ENCODE measurements around the gene CCER1.
"Not testable (repeated sequence)": the region's sequence is repeated elsewhere in the genome, so short reads cannot be mapped to it uniquely, and the experiment has no call there.

The CCER1 gene, protein sequence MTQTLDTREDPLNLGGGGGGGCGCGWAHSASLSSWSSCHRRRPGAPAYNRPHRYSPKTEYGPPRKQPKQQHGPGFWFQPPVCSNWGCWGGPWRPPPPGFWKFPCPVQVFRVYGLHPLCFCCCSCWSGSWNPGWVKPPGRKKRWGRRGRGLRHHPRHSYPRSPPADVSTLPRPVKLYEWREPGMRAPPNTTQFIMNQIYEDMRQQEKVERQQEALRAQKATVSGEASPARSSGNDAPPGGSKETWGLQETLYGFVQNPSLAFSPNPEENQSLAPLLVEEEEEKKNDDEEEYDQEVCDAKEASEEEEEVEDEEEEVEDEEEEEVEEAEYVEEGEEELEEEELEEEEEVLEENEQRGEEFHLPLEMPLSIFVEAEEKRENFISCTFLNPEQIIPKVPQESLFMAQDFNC

DNA sequence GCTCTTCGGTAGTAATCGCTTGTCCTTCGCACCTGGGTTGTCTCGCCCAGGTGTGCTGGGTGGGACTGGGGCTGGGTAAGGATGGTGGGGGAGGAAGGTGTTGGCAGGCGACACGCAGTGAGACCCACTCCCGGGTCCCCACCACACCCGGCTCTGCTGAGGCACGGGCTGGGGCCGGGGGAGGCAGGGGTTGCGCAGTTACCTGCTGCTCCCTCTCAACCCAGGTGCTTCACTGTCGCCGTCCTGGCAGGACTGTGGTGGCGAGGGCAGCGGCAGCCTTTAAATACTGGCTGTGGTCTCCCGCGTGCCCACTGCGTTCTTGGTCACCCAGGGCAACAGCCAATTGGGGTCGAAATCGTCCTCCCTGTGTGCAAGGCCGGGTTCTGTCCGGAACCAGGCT is at the start of gene CCER1:
Gene CCER1, minus strand, starts transcription at position 256 of the 400 bp plus-strand sequence. CDS start 434 bp downstream, outside the sequence.
- H3K4me3 Mint-ChIP-seq = no peak within 1 kb of the TSS

DNA sequence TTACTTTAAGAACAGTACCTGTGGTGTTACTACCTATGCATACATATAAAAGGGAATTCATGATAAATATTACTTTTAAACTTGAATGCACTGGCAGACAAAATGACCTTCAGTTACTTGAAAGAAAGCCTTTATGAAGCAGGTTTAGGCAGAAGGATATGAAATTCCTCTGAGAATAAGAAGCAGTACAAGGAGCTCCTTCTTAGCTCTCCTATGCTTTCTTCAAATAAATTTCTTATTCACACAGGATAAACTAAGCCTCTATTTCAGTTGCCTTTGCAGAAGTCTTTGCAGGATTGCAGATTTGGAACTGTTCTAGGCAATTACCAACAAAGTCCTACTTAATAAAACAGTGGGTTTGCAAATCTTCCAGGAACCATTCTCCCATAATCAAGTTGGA is 48.8 kb upstream of the CCER1 start:
- DNase-seq = no peak
- no peaks in the 10 kb centered on the region for H3K27me3 Mint-ChIP-seq
- H3K4me3 Mint-ChIP-seq = no peak overlapping the region
- no peaks in the 10 kb centered on the region for H3K9me3 Mint-ChIP-seq
- H3K36me3 Mint-ChIP-seq (ENCODE audit: low read depth) = no peaks in the 10 kb centered on the region
- peaks cover 12% of the 10 kb centered on the region for H3K4me1 Mint-ChIP-seq (ENCODE audit: low read depth)
- H3K27ac Mint-ChIP-seq = no peak overlapping the region

More for the DNA sequence above, at the start of gene CCER1:
- no peaks in the 10 kb centered on the region for H3K27me3 Mint-ChIP-seq
- H3K36me3 Mint-ChIP-seq (ENCODE audit: low read depth) = no peaks in the 10 kb centered on the region
- no peak within 1 kb of the TSS for H3K27ac Mint-ChIP-seq
- no peaks in the 10 kb centered on the region for H3K4me1 Mint-ChIP-seq (ENCODE audit: low read depth)
- DNase-seq = no peak
- no peaks in the 10 kb centered on the region for H3K9me3 Mint-ChIP-seq

GRCh38 chr12:91001306-91001705 is 46.3 kb upstream of the CCER1 start:
- no peaks in the 10 kb centered on the region for H3K36me3 Mint-ChIP-seq (ENCODE audit: low read depth)
- no peak overlapping the region for H3K4me3 Mint-ChIP-seq
- H3K9me3 Mint-ChIP-seq = no peaks in the 10 kb centered on the region
- no peaks in the 10 kb centered on the region for H3K4me1 Mint-ChIP-seq (ENCODE audit: low read depth)
- DNase-seq = no peak
- H3K27me3 Mint-ChIP-seq = no peaks in the 10 kb centered on the region
- H3K27ac Mint-ChIP-seq = no peak overlapping the region

DNA sequence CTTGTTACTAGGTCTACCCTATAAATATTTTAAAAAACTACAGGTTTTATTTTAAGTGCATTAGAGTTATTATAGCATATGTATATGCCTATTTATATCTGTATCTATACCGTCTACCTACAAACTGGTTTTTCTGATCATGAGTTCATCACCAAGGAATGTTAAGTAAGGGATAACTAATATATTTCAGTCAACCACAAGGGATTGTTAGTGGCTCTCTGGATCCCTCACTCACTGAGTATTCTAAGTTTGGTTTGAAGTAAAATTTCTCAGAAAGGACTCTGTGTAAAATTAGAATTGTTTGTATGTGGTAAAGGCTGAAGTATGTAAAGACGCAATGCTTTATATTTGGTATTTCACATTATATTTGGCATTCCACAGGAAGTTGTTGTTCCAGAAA is 45.0 kb upstream of the CCER1 start:
- Mint-ChIP-seq H3K27me3 (no peaks in the 10 kb centered on the region), H3K27ac (no peak overlapping the region), H3K4me3 (no peak overlapping the region), H3K4me1 (ENCODE audit: low read depth) (no peaks in the 10 kb centered on the region), H3K9me3 (no peaks in the 10 kb centered on the region), H3K36me3 (ENCODE audit: low read depth) (no peaks in the 10 kb centered on the region)
- DNase-seq = no peak

GRCh38 chr12:90999527-90999926 is 44.6 kb upstream of the CCER1 start:
- DNase-seq = no peak
- Mint-ChIP-seq H3K4me3 (no peak overlapping the region), H3K9me3 (no peaks in the 10 kb centered on the region), H3K27me3 (no peaks in the 10 kb centered on the region), H3K27ac (no peak overlapping the region), H3K4me1 (ENCODE audit: low read depth) (no peaks in the 10 kb centered on the region), H3K36me3 (ENCODE audit: low read depth) (no peaks in the 10 kb centered on the region)

DNA sequence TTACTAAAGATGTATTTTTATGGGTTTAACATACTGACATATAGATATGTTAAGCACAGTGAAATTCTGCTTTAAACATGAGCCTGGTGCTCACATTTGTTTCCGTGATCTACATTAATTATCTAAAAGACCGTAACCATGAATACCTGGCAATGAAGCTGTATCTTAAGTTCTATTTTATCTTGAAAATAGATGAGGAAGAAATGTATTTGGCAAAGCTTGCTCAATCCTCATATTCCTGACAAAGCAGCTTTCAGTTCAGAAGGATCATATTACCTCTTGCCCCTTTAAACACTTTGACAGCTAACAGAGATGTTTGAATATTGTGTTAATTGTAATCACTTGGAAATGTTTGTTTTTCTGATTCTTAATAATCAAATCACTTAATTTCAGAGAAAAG is 40.0 kb upstream of the CCER1 start:
- H3K27me3 Mint-ChIP-seq = no peaks in the 10 kb centered on the region
- no peaks in the 10 kb centered on the region for H3K9me3 Mint-ChIP-seq
- no peaks in the 10 kb centered on the region for H3K36me3 Mint-ChIP-seq (ENCODE audit: low read depth)
- no peak overlapping the region for H3K27ac Mint-ChIP-seq
- no peaks in the 10 kb centered on the region for H3K4me1 Mint-ChIP-seq (ENCODE audit: low read depth)
- no peak for DNase-seq
- H3K4me3 Mint-ChIP-seq = no peak overlapping the region

GRCh38 chr12:90991952-90992465 is 37.0 kb upstream of the CCER1 start:
- Mint-ChIP-seq H3K4me3 (no peak overlapping the region), H3K27ac (no peak overlapping the region), H3K27me3 (no peaks in the 10 kb centered on the region), H3K9me3 (no peaks in the 10 kb centered on the region), H3K4me1 (ENCODE audit: low read depth) (no peaks in the 10 kb centered on the region), H3K36me3 (ENCODE audit: low read depth) (no peaks in the 10 kb centered on the region)
- DNase-seq = no peak

DNA sequence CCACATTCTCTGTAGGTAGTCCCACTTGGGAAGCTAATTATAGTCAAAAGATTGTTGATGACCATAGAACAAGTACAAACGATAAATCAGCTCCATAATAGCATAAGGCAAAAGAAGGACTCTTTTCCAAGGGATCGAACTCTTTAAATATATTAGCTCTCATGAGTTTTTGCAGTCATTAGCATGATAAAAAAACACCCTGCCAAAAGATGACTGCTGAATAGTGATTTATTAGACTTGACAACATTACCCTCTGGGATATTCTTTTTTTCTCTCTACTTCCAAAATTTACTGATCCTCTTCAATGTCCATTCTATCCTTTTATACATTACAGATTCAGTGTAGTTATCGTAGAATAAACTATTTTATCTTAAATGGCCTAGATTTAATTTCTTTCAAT is 35.6 kb upstream of the CCER1 start:
- no peak overlapping the region for H3K27ac Mint-ChIP-seq
- no peaks in the 10 kb centered on the region for H3K36me3 Mint-ChIP-seq (ENCODE audit: low read depth)
- H3K27me3 Mint-ChIP-seq = no peaks in the 10 kb centered on the region
- no peaks in the 10 kb centered on the region for H3K9me3 Mint-ChIP-seq
- DNase-seq = no peak
- H3K4me1 Mint-ChIP-seq (ENCODE audit: low read depth) = no peaks in the 10 kb centered on the region
- H3K4me3 Mint-ChIP-seq = no peak overlapping the region

- Mint-ChIP-seq H3K9me3 (no peaks in the 10 kb centered on the region), H3K27ac (no peak overlapping the region), H3K36me3 (ENCODE audit: low read depth) (no peaks in the 10 kb centered on the region), H3K27me3 (no peaks in the 10 kb centered on the region), H3K4me1 (ENCODE audit: low read depth) (no peaks in the 10 kb centered on the region), H3K4me3 (no peak overlapping the region)
- DNase-seq = no peak
Measured at GRCh38 chr12:90989686-90990111, 34.7 kb upstream of the CCER1 start.

DNA sequence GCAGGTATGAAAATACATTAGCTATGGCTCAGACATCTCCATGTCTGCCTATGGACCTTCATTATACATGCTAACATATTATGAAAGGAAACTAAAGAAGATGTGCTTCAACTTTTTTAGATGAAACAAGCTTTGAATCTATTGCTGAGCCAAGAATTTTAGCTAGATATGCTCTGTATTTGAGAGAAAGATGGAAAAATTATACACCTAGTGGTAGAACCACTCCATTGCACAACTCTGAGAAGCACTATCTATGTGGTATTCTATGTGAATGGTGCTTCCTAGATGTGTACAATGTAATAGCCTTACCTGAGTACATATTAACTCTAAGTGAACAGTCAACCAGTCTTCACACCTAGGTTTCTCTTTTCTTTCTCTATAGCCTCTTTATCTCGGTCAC is 32.5 kb upstream of the CCER1 start:
- Mint-ChIP-seq H3K4me1 (ENCODE audit: low read depth) (no peaks in the 10 kb centered on the region), H3K9me3 (no peaks in the 10 kb centered on the region), H3K4me3 (no peak overlapping the region), H3K36me3 (ENCODE audit: low read depth) (no peaks in the 10 kb centered on the region), H3K27me3 (peaks cover 4% of the 10 kb centered on the region), H3K27ac (no peak overlapping the region)
- no peak for DNase-seq

DNA sequence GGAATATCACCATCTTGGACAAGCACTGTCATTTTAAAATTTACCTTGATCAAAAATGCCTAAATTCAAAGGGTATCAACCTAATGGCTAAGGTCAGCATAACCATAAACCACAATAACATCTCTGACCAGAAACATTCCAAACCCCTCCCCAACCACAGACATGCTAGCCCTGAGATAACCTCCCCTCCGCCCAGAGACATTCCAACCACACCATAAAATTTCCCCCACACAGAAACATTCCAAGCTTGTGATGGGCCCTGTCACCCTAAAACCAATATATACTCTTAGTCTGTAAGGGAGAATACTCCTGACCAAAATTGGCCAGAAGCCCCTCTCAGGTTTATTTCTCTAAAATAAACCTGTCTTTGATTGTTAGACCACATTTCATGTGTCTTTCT is 32.1 kb upstream of the CCER1 start:
- H3K9me3 Mint-ChIP-seq = no peaks in the 10 kb centered on the region
- no peak overlapping the region for H3K27ac Mint-ChIP-seq
- H3K36me3 Mint-ChIP-seq (ENCODE audit: low read depth) = no peaks in the 10 kb centered on the region
- H3K4me1 Mint-ChIP-seq (ENCODE audit: low read depth) = no peaks in the 10 kb centered on the region
- no peak overlapping the region for H3K4me3 Mint-ChIP-seq
- DNase-seq = no peak
- H3K27me3 Mint-ChIP-seq = peaks cover 4% of the 10 kb centered on the region

DNA sequence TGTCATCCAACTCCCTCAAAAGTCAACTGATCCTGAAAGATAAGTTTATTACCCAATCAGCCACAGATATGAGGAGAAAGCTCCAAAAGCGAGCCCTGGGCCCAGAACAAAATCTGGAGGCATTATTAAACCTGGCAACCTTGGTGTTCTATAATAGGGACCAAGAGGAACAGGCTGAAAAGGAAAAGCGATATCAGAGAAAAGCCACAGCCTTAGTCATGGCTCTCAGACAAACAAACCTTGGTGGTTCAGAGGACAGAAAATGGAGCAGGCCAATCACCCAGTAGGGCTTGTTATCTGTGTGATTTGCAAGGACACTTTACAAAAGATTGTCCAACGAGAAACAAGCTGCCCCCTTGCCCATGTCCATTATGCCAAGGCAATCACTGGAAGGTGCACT is 30.4 kb upstream of the CCER1 start:
- H3K4me3 Mint-ChIP-seq; H3K27me3 Mint-ChIP-seq; H3K36me3 Mint-ChIP-seq (ENCODE audit: low read depth): not testable (repeated sequence)

GRCh38 chr12:90984114-90984513 is 29.1 kb upstream of the CCER1 start:
- no peaks in the 10 kb centered on the region for H3K36me3 Mint-ChIP-seq (ENCODE audit: low read depth)
- H3K4me3 Mint-ChIP-seq = no peak overlapping the region
- no peak for DNase-seq
- H3K4me1 Mint-ChIP-seq (ENCODE audit: low read depth) = no peaks in the 10 kb centered on the region
- H3K27ac Mint-ChIP-seq = no peak overlapping the region
- peaks cover 4% of the 10 kb centered on the region for H3K27me3 Mint-ChIP-seq
- H3K9me3 Mint-ChIP-seq = no peaks in the 10 kb centered on the region

More for the DNA sequence above, 30.4 kb upstream of the CCER1 start:
- DNase-seq; H3K4me1 Mint-ChIP-seq (ENCODE audit: low read depth); H3K27ac Mint-ChIP-seq; H3K9me3 Mint-ChIP-seq: not testable (repeated sequence)

- H3K36me3 Mint-ChIP-seq (ENCODE audit: low read depth) = no peaks in the 10 kb centered on the region
- H3K27me3 Mint-ChIP-seq = peaks cover 4% of the 10 kb centered on the region
- no peaks in the 10 kb centered on the region for H3K4me1 Mint-ChIP-seq (ENCODE audit: low read depth)
- no peak overlapping the region for H3K27ac Mint-ChIP-seq
- H3K9me3 Mint-ChIP-seq = no peaks in the 10 kb centered on the region
- no peak overlapping the region for H3K4me3 Mint-ChIP-seq
- no peak for DNase-seq
Measured at GRCh38 chr12:90982170-90982569, 27.2 kb upstream of the CCER1 start.

DNA sequence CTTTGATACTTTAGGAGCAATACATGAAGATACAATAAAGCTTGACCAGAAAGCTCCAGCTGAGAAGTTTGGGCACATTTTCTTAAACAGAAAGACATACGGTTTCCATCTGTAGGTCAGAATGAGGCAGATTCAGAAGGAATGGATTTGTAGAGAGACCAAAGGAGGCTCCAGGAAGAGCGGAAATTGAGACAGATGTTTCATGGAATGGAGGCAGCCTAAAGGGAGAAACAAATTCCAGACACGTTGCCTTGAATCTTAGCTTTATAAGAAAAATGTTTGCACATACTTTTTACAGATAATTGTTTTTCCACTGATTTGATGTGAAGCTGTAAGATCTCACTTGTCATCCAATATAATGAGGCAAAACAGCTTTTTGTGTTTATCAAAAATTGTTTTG is 25.0 kb upstream of the CCER1 start:
- H3K4me1 Mint-ChIP-seq (ENCODE audit: low read depth) = no peaks in the 10 kb centered on the region
- H3K27me3 Mint-ChIP-seq = peaks cover 4% of the 10 kb centered on the region
- H3K4me3 Mint-ChIP-seq = no peak overlapping the region
- DNase-seq = no peak
- no peaks in the 10 kb centered on the region for H3K9me3 Mint-ChIP-seq
- H3K27ac Mint-ChIP-seq = no peak overlapping the region
- no peaks in the 10 kb centered on the region for H3K36me3 Mint-ChIP-seq (ENCODE audit: low read depth)

Data from activated T-cell treated with anti-CD3 and anti-CD28 coated beads, Interleukin-2, amount 50 U/mL, for 24 hours (primary cell).